A549 (cell line): ENCODE measurements around the gene PHPT1. TPM values are rescaled to one million over a fixed set of nuclear protein-coding genes. Genes with fewer than 3 reads are reported as not detected.

Source experiments
- ATAC-seq, 2 experiments: fragments of 200-7000 bp in 1 of 2; fragments of >200 bp in 1 of 2; cut with Nextera tagmentation in 1 of 2; cut with Tn5 transposase in 1 of 2; 3 replicates each; pipeline versions ENCODE4 v1.8.0 to v1.9.1; 2018 to 2020; ENCODE audit warnings: mild to moderate bottlenecking in 1 of 2, moderate library complexity in 1 of 2
- CTCF ChIA-PET: fragments of 300-600 bp; sonication (Branson Sonifier 250); formaldehyde crosslinking; extraction: SDS; loops from one replicate; lab custom pipeline; 2021; ENCODE audit warnings: antibody characterized with exemption, inconsistent platforms; lab: Yijun Ruan, JAX
- POLR2A ChIA-PET: fragments of 350-600 bp; formaldehyde crosslinking; extraction: SDS; loops from one replicate; lab custom pipeline; 2021; ENCODE audit warnings: antibody characterized with exemption, inconsistent platforms; lab: Yijun Ruan, JAX
- DNase-seq, 2 experiments: peaks; one replicate each; pipeline versions ENCODE4 v3.0.0 to v3.0.0-alpha.2; 2011 to 2016; ENCODE audit warnings: low read depth in 1 of 2, low spot score in 1 of 2
- FAIRE-seq: peaks from 2 replicates; lab custom pipeline; 2011; peaks lifted over from hg19 to GRCh38; lab: Jason Lieb, UNC
- H3K27ac ChIP-seq, 2 experiments: fragments of >200 bp; sonication (Bioruptor Twin); formaldehyde crosslinking; 3 replicates each; pipeline ENCODE4 v1.5.1; 2016 to 2017
- H3K4me1 ChIP-seq: fragments of >200 bp; sonication (Bioruptor Twin); formaldehyde crosslinking; 3 replicates; pipeline ENCODE4 v1.6.1; 2016
- H3K4me2 ChIP-seq: fragments of >200 bp; sonication (Bioruptor Twin); formaldehyde crosslinking; 3 replicates; pipeline ENCODE4 v1.6.1; 2016
- H3K4me3 ChIP-seq: fragments of >200 bp; sonication (Bioruptor Twin); formaldehyde crosslinking; 3 replicates; pipeline ENCODE4 v1.5.1; 2016
- H3K9me3 ChIP-seq: fragments of >200 bp; sonication (Bioruptor Twin); formaldehyde crosslinking; 3 replicates; pipeline ENCODE4 v1.6.1; 2016
- EP300 ChIP-seq, 2 experiments: fragments of >200 bp; sonication (Bioruptor Twin); formaldehyde crosslinking; IDR thresholded peaks; 2 replicates in 1 of 2; 3 replicates in 1 of 2; pipeline ENCODE4 v1.6.1; 2016 to 2017
- ESRRA ChIP-seq: fragments of 150-350 bp; IDR thresholded peaks from 2 replicates; pipeline ENCODE4 v1.6.1; 2014; ENCODE audit warnings: mild to moderate bottlenecking, low read length, borderline replicate concordance
- FOSB ChIP-seq: fragments of 250-450 bp; sonication (Bioruptor Pico); IDR thresholded peaks from 2 replicates; pipeline ENCODE4 v1.5.0; 2020; ENCODE audit warnings: mild to moderate bottlenecking, moderate library complexity
- FOXS1 ChIP-seq: fragments of 250-450 bp; sonication (Bioruptor Pico); IDR thresholded peaks from 2 replicates; pipeline ENCODE4 v1.5.0; 2020; ENCODE audit warnings: mild to moderate bottlenecking, moderate library complexity
- HOXB5 ChIP-seq: fragments of 250-450 bp; sonication (Bioruptor Pico); IDR thresholded peaks from 2 replicates; pipeline ENCODE4 v1.5.0; 2020; ENCODE audit warnings: mild to moderate bottlenecking, moderate library complexity
- JUN ChIP-seq, 2 experiments: fragments of >200 bp; sonication (Bioruptor Twin); formaldehyde crosslinking; IDR thresholded peaks; 2 replicates in 1 of 2; 3 replicates in 1 of 2; pipeline ENCODE4 v1.6.1; 2016 to 2017
- KDM1A ChIP-seq: fragments of 200-600 bp; sonication (generic); IDR thresholded peaks from 2 replicates; pipeline ENCODE4 v1.6.1; 2016; ENCODE audit warnings: low read depth, mild to moderate bottlenecking
- NR3C1 ChIP-seq: fragments of >200 bp; sonication (Bioruptor Twin); formaldehyde crosslinking; IDR thresholded peaks from 3 replicates; pipeline ENCODE4 v1.6.1; 2017
- PHF8 ChIP-seq: fragments of 200-600 bp; sonication (generic); IDR thresholded peaks from 2 replicates; pipeline ENCODE4 v1.6.1; 2016; ENCODE audit warnings: low read depth, mild to moderate bottlenecking, antibody characterized with exemption, moderate library complexity, borderline replicate concordance
- RCOR1 ChIP-seq: fragments of 150-350 bp; IDR thresholded peaks from 2 replicates; pipeline ENCODE4 v1.6.1; 2014; ENCODE audit warnings: antibody characterized with exemption, low read length, low read depth
- RFX5 ChIP-seq: fragments of 450-650 bp; IDR thresholded peaks from 2 replicates; pipeline ENCODE4 v1.7.1; 2014; ENCODE audit warnings: antibody characterized with exemption, mild to moderate bottlenecking, moderate library complexity
- RNF2 ChIP-seq: fragments of 200-600 bp; sonication (generic); IDR thresholded peaks from 2 replicates; pipeline ENCODE4 v1.6.1; 2016; ENCODE audit warnings: low read depth, mild to moderate bottlenecking, antibody characterized with exemption, moderate library complexity, borderline replicate concordance
- ZFP36 ChIP-seq: fragments of 450-650 bp; IDR thresholded peaks from 2 replicates; pipeline ENCODE4 v1.6.1; 2014; ENCODE audit warnings: borderline replicate concordance; ENCODE audit not compliant: partially characterized antibody
- ZNF302 ChIP-seq: fragments of 250-450 bp; sonication (Bioruptor Pico); IDR thresholded peaks from 2 replicates; pipeline ENCODE4 v1.9.0; 2021; ENCODE audit warnings: inconsistent platforms, mild to moderate bottlenecking, moderate library complexity
- WGBS: methylation state at CpG from one replicate; pipeline ENCODE4 v1.1.6; 2017; ENCODE audit errors: missing lambda C conversion rate; 5-methylcytosine and 5-hydroxymethylcytosine counted together
- polyA plus RNA-seq, 4 experiments: library from polyadenylated mRNA; depleted of rRNA in 3 of 4; stranded (reverse); fragments of >200 nt; fragmentation: RNase III in 1 of 4; extraction: RNeasy Plus Mini Kit Qiagen cat#74134 plus additional on column Dnase treatment in 1 of 4; gene quantifications; 2 replicates in 3 of 4; 3 replicates in 1 of 4; pipeline ENCODE4 v1.2.3, GENCODE V29; 2011 to 2017
- TF ChIP-seq, protein P1 (sequence below): fragments of 250-450 bp; sonication (Bioruptor Pico); IDR thresholded peaks from 2 replicates; pipeline ENCODE4 v1.5.0; 2021; ENCODE audit warnings: mild to moderate bottlenecking, moderate library complexity, borderline replicate concordance
- TF ChIP-seq, protein P2 (sequence below): fragments of >200 bp; sonication (Bioruptor Twin); formaldehyde crosslinking; IDR thresholded peaks from 3 replicates; pipeline ENCODE4 v1.5.1; 2016
- TF ChIP-seq, protein P3 (sequence below): fragments of 150-350 bp; IDR thresholded peaks from 2 replicates; pipeline ENCODE4 v1.6.1; 2014; ENCODE audit warnings: low read depth, mild to moderate bottlenecking, low read length
- TF ChIP-seq, protein P4 (sequence below): IDR thresholded peaks from 2 replicates; pipeline ENCODE4 v1.6.1; 2012
- TF ChIP-seq, protein P5 (sequence below): fragments of >200 bp; sonication (Bioruptor Twin); formaldehyde crosslinking; IDR thresholded peaks from 3 replicates; pipeline ENCODE4 v1.6.1; 2016

The PHPT1 gene
- polyA plus RNA-seq, 2 of the 4 experiments (the other 2 are of a cell fraction) = 123 to 234 TPM

DNA sequence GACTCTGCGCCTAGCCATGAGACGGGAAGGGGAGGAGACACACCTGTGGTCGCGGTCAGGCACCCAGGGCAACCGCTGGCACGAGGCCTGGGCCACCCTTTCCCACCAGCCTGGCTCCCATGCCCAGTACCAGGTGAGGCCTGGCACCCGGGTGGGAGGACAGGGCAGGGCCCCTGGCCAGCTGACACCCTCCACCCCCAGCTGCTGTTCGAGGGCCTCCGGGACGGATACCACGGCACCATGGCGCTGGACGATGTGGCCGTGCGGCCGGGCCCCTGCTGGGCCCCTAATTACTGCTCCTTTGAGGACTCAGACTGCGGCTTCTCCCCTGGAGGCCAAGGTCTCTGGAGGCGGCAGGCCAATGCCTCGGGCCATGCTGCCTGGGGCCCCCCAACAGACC lies 8.0 kb downstream of the PHPT1 start:
- DNase-seq (no peak), FAIRE-seq (no peak)
- CTCF ChIA-PET = interaction anchor here (0.6 to 2.0 kb wide), 7 partner anchors 15 to 181 kb away, joined by 3 to 7 read pairs (median 5); partner anchors contain the start of gene AJM1

DNA sequence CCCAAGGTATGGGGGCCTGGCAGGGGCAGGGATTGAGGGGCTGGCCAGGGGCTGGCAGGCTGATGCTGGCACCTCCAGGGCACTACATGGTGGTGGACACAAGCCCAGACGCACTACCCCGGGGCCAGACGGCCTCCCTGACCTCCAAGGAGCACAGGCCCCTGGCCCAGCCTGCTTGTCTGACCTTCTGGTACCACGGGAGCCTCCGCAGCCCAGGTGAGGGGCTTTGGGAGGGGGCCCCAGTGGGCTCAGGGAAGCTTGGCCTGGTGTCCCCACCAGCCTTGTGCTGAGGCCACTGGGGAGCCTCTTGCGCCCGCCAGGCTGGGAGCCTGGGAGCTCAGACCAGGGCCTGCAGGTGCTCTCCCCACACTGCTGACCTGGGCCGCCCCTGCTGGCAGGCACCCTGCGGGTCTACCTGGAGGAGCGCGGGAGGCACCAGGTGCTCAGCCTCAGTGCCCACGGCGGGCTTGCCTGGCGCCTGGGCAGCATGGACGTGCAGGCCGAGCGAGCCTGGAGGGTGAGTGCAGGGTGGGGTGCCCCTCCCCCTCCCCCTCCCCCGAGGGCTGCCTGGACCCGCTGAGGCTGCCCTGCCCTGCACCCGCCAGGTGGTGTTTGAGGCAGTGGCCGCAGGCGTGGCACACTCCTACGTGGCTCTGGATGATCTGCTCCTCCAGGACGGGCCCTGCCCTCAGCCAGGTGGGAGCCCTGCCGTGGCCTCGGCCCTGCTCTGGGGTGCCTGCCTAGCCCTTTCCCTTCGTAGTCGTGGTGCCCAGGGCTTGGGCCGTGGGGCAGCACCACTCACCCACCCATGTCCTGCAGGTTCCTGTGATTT lies 8.6 kb downstream of the PHPT1 start:
- WGBS = 97% methylated on average over 4 of the region's 29 CpGs
- Histone ChIP-seq H3K27ac (peak overlapping the region; percentile 79 to 89), H3K4me1 (peaks cover 72% of the 10 kb centered on the region), H3K4me2 (peak overlapping the region; percentile 70; the same call in 2 of the 3 replicates), H3K4me3 (no peak overlapping the region), H3K9me3 (no peaks in the 10 kb centered on the region)
- DNase-seq = peak in 1 of 2 experiments; percentile 9
- no peak for FAIRE-seq
- POLR2A ChIA-PET = no interaction called here
- no peak for ATAC-seq
- CTCF ChIA-PET = interaction anchor here (0.6 to 2.9 kb wide), 7 partner anchors 15 to 177 kb away, joined by 3 to 14 read pairs (median 6); partner anchors contain the start of genes AJM1 and C8G
- TF ChIP-seq RNF2 (no peak), JUN (IDR thresholded peaks at IDR 0.05) (peak in 1 of 2 experiments; percentile 10; a peak in 1 of 5 replicates)

More for the DNA sequence above, 8.0 kb downstream of the PHPT1 start:
- Histone ChIP-seq H3K4me1 (peaks cover 72% of the 10 kb centered on the region), H3K4me2 (no peak overlapping the region), H3K27ac (peak overlapping the region in 1 of 2 experiments; percentile 89; a peak in 3 of 6 replicates), H3K4me3 (no peak overlapping the region), H3K9me3 (no peaks in the 10 kb centered on the region)
- POLR2A ChIA-PET = no interaction called here
- WGBS = no CpG with 5 or more reads among the region's 19 CpGs
- TF ChIP-seq EP300 (IDR thresholded peaks at IDR 0.05) (no peak), JUN (IDR thresholded peaks at IDR 0.05) (0 out of 5 replicates have a peak, but pooled peaks of 1 of the 2 experiments have one; percentile 6)
- ATAC-seq = no peak

DNA sequence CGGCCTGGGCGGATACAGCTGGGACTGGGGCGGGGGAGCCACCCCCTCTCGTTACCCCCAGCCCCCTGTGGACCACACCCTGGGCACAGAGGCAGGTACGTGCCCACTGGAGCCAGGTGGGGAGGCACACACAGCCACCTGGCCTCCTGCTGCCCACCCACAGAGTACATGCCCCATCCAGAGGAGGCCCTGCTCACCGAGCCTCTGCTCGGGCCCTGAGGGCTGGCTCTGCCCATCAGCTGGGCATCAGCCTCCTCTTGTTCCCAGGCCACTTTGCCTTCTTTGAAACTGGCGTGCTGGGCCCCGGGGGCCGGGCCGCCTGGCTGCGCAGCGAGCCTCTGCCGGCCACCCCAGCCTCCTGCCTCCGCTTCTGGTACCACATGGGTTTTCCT lies 9.2 kb downstream of the PHPT1 start:
- Histone ChIP-seq H3K4me2 (peak overlapping the region; percentile 70), H3K4me3 (no peak overlapping the region), H3K27ac (peak overlapping the region; percentile 79 to 89), H3K9me3 (no peaks in the 10 kb centered on the region), H3K4me1 (peaks cover 72% of the 10 kb centered on the region)
- WGBS = 92% methylated on average over 11 of the region's 15 CpGs
- POLR2A ChIA-PET = no interaction called here
- TF ChIP-seq KDM1A (no peak), ESRRA (no peak), FOSB (no peak), PHF8 (no peak), ZNF302 (CRISPR knock-in tag) (no peak), RFX5 (no peak), ZFP36 (no peak), NR3C1 (no peak), EP300 (IDR thresholded peaks at IDR 0.05) (no peak), HOXB5 (no peak), RCOR1 (no peak), FOXS1 (CRISPR knock-in tag) (no peak)
- TF ChIP-seq, protein P1, sequence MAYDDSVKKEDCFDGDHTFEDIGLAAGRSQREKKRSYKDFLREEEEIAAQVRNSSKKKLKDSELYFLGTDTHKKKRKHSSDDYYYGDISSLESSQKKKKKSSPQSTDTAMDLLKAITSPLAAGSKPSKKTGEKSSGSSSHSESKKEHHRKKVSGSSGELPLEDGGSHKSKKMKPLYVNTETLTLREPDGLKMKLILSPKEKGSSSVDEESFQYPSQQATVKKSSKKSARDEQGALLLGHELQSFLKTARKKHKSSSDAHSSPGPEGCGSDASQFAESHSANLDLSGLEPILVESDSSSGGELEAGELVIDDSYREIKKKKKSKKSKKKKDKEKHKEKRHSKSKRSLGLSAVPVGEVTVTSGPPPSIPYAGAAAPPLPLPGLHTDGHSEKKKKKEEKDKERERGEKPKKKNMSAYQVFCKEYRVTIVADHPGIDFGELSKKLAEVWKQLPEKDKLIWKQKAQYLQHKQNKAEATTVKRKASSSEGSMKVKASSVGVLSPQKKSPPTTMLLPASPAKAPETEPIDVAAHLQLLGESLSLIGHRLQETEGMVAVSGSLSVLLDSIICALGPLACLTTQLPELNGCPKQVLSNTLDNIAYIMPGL (CRISPR knock-in tag) = no peak
- TF ChIP-seq, protein P2, sequence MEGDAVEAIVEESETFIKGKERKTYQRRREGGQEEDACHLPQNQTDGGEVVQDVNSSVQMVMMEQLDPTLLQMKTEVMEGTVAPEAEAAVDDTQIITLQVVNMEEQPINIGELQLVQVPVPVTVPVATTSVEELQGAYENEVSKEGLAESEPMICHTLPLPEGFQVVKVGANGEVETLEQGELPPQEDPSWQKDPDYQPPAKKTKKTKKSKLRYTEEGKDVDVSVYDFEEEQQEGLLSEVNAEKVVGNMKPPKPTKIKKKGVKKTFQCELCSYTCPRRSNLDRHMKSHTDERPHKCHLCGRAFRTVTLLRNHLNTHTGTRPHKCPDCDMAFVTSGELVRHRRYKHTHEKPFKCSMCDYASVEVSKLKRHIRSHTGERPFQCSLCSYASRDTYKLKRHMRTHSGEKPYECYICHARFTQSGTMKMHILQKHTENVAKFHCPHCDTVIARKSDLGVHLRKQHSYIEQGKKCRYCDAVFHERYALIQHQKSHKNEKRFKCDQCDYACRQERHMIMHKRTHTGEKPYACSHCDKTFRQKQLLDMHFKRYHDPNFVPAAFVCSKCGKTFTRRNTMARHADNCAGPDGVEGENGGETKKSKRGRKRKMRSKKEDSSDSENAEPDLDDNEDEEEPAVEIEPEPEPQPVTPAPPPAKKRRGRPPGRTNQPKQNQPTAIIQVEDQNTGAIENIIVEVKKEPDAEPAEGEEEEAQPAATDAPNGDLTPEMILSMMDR = no peak
- TF ChIP-seq, protein P3, sequence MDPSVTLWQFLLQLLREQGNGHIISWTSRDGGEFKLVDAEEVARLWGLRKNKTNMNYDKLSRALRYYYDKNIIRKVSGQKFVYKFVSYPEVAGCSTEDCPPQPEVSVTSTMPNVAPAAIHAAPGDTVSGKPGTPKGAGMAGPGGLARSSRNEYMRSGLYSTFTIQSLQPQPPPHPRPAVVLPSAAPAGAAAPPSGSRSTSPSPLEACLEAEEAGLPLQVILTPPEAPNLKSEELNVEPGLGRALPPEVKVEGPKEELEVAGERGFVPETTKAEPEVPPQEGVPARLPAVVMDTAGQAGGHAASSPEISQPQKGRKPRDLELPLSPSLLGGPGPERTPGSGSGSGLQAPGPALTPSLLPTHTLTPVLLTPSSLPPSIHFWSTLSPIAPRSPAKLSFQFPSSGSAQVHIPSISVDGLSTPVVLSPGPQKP = no peak
- TF ChIP-seq, protein P4, sequence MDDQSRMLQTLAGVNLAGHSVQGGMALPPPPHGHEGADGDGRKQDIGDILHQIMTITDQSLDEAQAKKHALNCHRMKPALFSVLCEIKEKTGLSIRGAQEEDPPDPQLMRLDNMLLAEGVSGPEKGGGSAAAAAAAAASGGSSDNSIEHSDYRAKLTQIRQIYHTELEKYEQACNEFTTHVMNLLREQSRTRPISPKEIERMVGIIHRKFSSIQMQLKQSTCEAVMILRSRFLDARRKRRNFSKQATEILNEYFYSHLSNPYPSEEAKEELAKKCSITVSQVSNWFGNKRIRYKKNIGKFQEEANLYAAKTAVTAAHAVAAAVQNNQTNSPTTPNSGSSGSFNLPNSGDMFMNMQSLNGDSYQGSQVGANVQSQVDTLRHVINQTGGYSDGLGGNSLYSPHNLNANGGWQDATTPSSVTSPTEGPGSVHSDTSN = no peak
- TF ChIP-seq, protein P5, sequence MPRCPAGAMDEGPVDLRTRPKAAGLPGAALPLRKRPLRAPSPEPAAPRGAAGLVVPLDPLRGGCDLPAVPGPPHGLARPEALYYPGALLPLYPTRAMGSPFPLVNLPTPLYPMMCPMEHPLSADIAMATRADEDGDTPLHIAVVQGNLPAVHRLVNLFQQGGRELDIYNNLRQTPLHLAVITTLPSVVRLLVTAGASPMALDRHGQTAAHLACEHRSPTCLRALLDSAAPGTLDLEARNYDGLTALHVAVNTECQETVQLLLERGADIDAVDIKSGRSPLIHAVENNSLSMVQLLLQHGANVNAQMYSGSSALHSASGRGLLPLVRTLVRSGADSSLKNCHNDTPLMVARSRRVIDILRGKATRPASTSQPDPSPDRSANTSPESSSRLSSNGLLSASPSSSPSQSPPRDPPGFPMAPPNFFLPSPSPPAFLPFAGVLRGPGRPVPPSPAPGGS = no peak
- CTCF ChIA-PET = interaction anchor here (0.6 to 7.4 kb wide), 5 partner anchors 16 to 177 kb away, joined by 3 to 45 read pairs (median 7); partner anchors contain the start of genes AJM1 and C8G
- DNase-seq (peak in 1 of 2 experiments; percentile 5), ATAC-seq (peak in 1 of 2 experiments; percentile 2; a peak in 3 of 6 replicates), FAIRE-seq (no peak)
